HG03460 (cell line): ENCODE measurements around the gene SDSL.

Experiments used
- ATAC-seq: cut with Tn5 transposase; IDR thresholded peaks from one replicate; pipeline ENCODE4 v1.9.1; 2021; ENCODE audit not compliant: unreplicated experiment

SDSL gene

DNA sequence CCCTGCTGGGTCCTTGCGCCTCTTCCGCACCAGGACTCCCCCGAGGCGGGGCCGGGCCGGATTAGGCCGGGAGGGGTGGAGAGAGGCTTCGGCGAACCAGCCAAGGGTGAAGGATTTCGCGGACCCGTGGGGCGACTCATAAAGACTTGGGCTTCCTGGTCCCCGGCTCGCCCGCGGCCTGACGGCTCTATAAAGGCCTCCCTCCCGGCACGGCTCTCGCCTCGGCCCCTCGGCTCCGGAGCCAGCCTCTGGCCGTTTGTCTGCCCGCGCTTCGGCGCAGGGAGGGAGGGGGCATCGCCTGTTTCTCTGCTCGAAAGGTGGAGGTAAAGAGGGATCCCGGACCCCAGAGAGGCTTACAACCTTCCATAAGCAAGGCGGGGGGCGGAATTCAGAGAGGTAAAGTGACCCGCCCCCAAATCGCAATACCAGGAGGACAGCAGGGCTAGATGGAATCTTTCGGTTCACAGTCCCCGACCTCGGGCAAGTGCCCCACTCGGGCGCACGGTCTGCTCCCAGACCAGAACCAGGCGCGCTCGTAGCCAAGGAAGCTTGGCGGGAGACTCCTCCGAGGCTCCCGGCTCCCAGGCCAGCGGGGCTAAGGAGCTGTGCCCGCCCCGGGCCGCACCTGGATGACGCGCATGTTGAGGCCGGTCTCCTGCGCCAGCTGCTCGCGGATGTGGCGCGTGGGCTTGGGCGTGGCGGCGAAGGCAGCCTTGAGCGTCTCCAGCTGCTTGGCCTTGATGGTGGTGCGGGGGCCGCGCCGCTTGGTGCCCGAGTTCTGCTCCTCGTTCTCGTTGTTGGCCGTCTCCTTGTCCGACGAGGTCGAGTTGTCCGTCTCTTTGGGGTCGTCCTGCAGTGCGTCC lies 45.6 kb downstream of the SDSL start:
- ATAC-seq = no peak

DNA sequence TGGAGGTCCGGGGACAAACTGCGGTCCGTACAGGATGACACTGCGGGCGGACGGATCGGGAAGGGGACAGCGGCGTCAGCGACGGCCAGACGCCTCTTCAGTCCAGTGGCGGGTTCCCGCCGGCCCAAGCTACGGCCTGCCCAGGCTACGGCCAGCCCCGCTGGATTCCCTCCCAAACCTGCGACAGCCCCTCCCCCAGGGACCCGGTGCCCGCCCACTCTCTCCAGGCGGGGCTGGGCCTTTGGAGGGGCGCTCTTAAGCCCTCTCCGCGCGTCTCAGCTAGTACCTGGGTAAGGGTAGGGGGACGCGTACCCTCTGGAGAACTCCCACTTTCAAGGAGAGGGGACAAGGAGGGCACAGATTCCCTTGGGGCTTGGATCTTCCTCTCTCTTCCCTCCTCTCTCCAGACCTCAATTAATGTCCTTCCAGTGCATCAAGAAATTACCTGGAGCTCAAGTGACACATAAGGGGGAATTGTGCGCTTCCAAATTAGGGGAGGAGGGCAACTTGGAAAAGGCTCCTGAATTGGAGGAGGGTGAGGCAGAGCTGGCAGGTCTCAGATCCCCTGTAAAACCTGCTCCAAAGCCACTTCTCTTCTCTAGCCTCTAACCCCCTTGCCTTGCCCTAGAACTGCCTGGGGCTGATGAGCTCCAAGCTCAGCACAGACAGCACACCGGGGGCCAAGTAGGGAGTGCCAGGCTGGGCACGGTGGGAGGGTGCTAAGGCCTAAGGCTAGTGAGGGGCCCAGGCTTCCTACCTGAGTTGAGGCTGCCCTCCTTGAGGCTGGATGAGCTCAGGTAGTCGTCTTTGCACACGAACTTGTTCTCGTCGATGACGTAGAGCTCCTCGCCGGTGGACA lies 46.4 kb downstream of the SDSL start:
- no peak for ATAC-seq

DNA sequence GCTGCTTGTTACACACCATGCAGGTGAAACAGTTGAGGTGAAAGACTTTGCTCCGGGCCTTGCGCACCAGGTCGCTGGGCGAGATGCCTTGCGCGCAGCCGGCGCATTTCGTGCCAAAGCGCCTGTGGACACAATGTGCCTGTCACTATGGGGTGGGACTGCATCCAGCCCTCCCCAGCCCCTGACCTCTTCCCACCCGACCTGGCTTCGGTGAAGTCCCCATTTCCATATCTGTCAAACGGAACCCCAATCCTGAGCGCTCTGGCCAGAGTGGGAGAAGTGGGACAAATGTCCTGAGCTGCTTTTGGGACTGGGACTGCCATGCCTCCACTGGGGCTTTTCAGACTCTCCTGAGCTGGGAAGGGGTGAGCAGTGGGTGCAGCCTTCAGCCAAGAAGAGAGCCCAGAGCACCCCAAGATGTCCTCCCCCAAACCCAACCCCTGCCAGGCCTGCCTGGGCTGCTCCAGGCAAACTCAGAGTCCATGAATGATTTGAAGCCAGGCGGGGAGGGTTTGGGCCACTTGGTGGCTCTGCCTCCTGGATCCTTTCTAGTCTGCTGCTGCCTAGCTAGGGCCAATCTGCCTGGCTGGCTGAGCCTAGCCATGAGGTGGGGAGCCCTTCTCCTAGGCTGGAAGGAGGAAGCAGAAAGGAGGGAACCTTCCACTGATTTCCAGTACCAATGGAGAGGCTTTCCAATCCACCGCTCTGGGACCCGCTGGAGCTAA lies 47.2 kb downstream of the SDSL start:
- ATAC-seq = no peak

DNA sequence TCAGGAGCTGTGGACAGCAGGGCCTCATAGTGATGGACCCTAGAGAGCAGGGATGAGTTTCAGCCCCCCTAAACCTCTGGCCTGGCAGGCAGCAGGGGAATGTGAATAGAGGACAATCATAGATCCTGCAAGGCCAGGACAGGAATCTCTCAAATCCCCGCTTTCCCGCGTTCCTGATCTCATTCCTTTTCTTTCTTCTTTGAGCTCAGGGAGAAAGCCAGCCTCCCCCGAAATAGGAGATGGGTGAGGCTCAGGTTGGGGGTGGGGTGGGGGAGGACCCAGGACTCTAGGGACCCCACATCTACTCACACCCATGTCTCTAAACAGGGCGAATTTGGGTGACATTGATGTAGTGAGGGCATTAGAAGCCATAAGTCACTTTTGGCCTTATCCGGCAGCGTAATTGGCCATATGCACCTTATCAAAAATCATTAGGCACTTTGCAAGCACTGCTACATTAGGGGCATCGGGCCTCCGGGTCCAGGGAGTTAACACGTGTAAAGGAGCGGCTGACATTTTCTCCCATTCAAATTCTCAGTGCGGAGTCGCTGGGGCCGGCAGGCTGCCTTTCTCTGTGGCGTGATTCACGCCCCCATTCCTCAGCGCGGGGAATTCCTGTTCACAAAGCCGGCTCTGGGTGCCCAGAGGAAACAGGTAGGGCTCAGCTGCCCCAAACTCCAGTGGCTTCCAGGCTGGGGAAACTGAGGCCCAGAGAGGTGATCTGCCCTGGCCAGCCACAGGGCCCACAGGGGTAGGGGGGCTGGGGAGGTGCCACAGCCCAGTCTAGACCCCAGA lies 48.0 kb downstream of the SDSL start:
- ATAC-seq = no peak

- no peak for ATAC-seq
Observed at GRCh38 chr12:113470871-113471618, 48.9 kb downstream of the SDSL start.

DNA sequence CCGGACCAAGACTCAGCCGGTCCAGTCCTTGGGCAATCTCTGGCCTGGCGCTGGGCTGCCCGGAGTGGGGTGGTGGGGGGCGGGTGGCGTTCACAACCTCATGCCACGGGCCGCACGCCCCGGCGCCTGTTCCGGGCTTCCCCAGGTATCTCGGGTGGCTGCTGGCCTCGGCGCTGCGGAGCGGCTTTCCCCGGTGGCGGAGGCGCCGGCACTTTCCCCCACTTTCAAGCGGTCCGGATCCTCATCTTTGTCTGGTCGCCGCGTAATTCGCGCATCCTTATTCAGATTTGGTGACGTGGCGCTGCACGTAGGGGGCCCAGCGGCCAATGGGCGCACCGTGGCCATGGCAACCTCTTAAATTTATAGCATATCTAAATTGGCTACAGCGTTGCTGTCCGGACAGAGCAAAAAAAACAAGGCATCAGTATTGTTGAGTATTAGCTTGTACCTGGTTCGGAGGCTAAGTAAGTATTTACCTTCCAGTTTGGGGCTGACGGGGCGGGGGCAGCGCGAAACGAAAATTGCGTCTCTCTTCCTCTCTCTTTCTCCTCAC lies 49.5 kb downstream of the SDSL start, which contains the start of gene LHX5:
TSS of gene LHX5 (minus strand) at position 253 of the 553 bp plus-strand sequence. CDS start 373 bp downstream, outside the sequence.
- ATAC-seq = no peak

DNA sequence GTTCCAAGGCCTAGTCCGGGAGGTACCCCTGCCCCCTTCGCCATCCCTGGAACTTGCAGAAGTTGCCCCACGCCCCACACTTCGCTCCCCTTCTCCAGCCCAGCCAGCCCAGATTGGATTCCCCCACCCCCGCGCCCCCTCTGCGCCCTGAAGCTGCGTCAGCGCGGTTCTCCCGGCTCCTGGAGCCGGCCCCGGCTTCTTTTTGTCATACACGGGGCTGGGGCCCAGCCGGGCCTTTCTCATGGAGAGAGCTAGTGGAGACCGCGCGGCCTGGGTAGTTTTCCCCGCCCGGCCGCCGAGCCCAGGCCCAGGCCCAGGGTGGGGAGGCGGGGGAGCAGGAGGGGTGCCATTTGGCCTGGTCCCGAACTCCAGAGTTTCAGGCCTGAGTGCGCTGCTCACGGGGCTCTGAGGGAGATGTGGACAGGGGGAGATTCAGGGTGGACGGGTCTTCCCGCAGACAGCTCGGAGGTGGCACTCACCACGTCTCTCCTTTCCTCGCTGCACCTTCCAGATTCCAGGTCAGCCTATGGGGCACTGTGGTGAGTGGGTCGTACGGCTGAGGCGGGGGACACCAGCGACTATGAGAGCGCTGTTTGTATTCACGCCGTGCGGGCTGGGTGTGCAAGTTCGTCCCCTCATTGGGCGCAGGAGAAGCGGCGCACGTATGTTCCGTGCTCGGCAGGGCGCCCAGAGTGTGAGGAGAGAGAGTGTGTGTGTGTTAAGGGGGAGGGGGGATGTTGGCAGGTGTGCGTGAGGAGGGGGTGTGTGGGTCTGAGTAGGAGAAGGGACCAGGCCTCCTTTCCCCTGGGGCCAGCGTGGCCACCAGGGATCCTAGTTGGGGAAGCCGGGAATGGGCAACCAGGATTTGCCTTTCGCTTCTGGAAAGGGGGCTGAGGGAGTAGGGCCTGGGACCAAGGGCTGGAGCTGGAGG lies 50.3 kb downstream of the SDSL start:
- ATAC-seq = no peak

DNA sequence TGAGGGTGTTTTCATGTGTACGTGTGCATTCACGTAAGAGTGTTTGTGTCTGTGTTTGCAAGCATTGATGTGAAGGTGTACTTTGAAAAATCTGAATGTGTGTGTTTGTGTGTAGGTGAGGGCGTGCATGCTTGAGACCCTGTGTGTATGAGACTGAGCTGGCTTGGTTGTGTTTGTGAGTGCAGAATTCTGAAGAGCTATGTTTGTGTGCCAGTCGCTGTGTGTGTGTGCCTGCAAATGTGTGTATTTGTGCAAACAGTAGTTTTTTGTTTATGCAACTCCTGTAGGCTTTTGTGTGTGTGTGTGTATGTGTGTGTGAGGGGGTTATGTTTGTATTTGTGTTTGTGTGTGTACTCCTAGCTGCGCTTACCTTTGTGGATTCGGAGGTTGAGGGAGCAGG lies 51.2 kb downstream of the SDSL start:
- ATAC-seq = no peak

- no peak for ATAC-seq
Observed at GRCh38 chr12:113473942-113474341, 51.8 kb downstream of the SDSL start.

DNA sequence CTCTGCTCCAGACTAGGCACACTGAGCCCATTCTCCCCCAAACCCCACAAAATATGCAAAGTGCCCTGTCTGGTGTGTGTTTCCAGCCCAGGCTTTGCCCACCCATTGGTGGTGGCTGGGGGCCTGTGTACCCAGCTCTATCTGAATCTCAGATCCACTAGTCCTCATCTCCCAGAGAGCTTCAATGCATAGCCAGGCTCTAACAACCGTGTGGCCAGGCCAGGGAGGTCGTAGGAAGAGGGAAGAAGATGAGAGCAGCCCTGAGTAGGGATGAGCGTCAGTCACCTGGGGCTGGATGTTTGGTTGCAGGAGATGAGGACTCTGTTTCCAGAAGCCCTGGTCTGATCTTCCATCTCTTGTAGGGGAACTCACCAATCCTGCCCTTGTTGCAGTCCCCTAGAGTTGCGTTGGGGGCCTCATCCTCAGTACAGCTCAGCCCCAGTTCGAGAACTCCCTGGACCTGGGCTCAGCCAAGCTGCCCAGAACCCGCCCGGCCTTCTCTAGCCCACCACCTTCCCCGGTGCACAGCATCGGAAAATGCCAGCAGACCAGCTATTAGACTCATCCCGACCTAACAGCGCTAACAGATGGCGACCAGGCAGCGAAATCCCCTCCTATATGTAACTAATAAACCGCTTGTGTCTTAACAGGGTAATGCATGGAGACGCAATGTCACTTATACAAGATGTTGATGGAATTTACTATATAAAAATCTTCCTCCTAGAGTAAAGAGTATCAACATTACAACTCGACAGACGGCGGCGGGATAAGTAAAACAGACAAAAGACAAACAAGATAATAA lies 52.7 kb downstream of the SDSL start:
- ATAC-seq = no peak

DNA sequence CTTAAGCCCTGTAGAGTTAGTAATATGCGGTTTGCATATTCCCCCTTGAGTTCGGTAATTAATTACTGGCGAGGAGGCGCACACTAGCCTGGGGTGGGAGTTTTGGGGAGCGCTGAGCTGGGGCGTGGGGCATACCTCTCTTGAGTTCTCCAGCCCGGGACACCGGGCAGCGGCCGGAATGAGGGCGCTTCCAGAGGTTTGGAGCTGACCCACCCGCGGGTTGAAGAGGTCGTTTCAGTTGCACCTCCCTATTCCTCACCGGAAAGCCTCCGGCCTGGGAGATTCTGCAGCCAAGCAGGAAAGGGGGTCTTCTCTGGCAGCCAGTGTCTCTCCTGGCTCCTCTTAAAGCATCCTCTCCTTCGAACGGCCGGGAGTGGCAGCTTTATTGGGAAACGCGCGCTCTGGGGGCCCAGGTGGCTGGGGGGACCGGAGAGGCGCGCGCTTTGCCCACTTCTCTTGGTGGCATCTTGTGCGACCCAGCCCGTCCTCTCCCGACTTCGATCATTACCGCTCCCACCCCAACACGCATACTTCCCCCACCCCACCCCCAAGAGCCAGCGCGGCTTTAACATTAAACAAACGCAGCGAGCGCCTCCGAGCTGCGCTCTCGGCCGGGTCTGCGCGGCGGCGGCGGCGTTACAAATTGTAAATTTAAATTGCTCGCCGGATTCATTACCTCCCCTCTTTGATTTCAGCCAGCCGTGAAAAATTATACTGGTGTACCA lies 53.4 kb downstream of the SDSL start:
- ATAC-seq = no peak

- no peak for ATAC-seq
Observed at GRCh38 chr12:113476176-113476986, 54.2 kb downstream of the SDSL start.

DNA sequence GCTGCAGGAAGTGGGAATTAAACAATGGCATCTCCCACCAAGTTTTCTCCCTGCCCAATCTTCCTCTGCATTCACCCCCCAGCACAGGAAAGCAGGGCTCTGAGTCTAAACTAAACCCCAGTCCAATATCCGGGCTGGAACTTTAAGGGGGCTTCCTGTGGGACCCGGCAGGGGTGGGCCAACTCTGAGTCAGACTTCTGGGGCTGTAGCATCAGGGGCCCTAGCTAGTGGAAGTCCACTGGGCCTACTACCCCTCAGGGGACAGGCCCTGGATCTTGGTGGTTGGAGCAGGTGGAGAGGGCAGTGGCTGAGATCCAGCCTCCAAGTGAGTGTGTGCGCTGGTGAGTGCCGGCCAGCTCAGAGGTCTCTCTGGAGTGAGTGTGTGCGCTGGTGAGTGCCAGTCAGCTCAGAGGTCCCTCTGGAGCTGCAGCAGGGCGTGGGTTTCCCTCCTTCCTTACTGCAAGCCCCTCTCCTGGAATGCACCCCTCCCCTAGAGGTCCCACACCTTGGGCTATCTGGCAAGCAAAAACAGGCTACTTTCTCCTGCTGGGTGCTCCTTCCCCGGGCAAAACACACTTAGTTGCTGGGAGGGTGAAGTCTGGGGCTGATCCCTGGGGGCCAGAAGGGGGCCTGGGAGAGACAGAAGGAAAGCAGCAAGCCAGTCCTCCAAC lies 55.1 kb downstream of the SDSL start:
- ATAC-seq = no peak

GRCh38 chr12:113477842-113478215 lies 55.6 kb downstream of the SDSL start:
- ATAC-seq = no peak

GRCh38 chr12:113478351-113479011 lies 56.3 kb downstream of the SDSL start:
- no peak for ATAC-seq
